Neural cell (in vitro differentiated cells): ENCODE data around the gene MICU1. TPM values are rescaled to one million over a fixed set of nuclear protein-coding genes. Genes with fewer than 3 reads are reported as not detected.
A peak's percentile ranks its signal among the peaks of the same experiment; 100 is the strongest.

ENCODE experiments used
- H2AFZ ChIP-seq: fragments of 200-600, 300-800 bp; sonication (generic), shearing (Covaris generic); 2 replicates; pipeline ENCODE4 v1.6.0; 2014; ENCODE audit warnings: low read depth, mild to moderate bottlenecking, antibody characterized with exemption, low read length, moderate library complexity
- H3F3A ChIP-seq: fragments of 200-600 bp; shearing (Covaris generic); 2 replicates; pipeline ENCODE4 v1.6.1; 2016; ENCODE audit warnings: mild to moderate bottlenecking, moderate library complexity, mixed read lengths, antibody characterized with exemption, low read length; ENCODE audit not compliant: insufficient read depth, poor library complexity, severe bottlenecking
- H3K27ac ChIP-seq: fragments of 200-600, 300-800 bp; sonication (generic), shearing (Covaris generic); 2 replicates; pipeline ENCODE4 v1.5.1; 2014; ENCODE audit warnings: mild to moderate bottlenecking, low read length, moderate library complexity
- H3K27me3 ChIP-seq: fragments of 300-800, 200-600 bp; sonication (generic), shearing (Covaris generic); 2 replicates; pipeline ENCODE4 v1.6.0; 2014; ENCODE audit warnings: mild to moderate bottlenecking, low read depth, low read length, moderate library complexity; ENCODE audit not compliant: insufficient read depth
- H3K36me3 ChIP-seq: fragments of 300-800, 200-600 bp; sonication (generic), shearing (Covaris generic); 2 replicates; pipeline ENCODE4 v1.5.1; 2014; ENCODE audit warnings: mild to moderate bottlenecking, antibody characterized with exemption, low read length, moderate library complexity; ENCODE audit not compliant: insufficient read depth
- H3K4me2 ChIP-seq: fragments of 300-800, 200-600 bp; sonication (generic), shearing (Covaris generic); 2 replicates; pipeline ENCODE4 v1.6.0; 2014; ENCODE audit warnings: mild to moderate bottlenecking, low read length
- H3K4me3 ChIP-seq: fragments of 300-800, 200-600 bp; sonication (generic), shearing (Covaris generic); 2 replicates; pipeline ENCODE4 v1.5.1; 2014; ENCODE audit warnings: mild to moderate bottlenecking, low read length, moderate library complexity
- H3K79me2 ChIP-seq: fragments of 200-600 bp; shearing (Covaris generic); replicated peaks from 2 replicates; pipeline ENCODE4 v1.6.0; 2014; ENCODE audit warnings: mild to moderate bottlenecking, low read length, moderate library complexity; ENCODE audit not compliant: insufficient read depth
- H3K9ac ChIP-seq: fragments of 300-800, 200-600 bp; sonication (generic), shearing (Covaris generic); 2 replicates; pipeline ENCODE4 v1.6.1; 2016; ENCODE audit warnings: mild to moderate bottlenecking, low read length, mixed read lengths
- H3K9me2 ChIP-seq: fragments of 200-600 bp; shearing (Covaris generic); 2 replicates; pipeline ENCODE4 v1.6.1; 2016; ENCODE audit warnings: mild to moderate bottlenecking, low read length, mixed read lengths; ENCODE audit not compliant: insufficient read depth
- H3K9me3 ChIP-seq: fragments of 200-600, 300-800 bp; sonication (generic), shearing (Covaris generic); 2 replicates; pipeline ENCODE4 v1.6.1; 2016; ENCODE audit warnings: mild to moderate bottlenecking, mixed run types, low read length, moderate library complexity, mixed read lengths
- H4K20me1 ChIP-seq: fragments of 200-600 bp; shearing (Covaris generic); 2 replicates; pipeline ENCODE4 v1.6.1; 2016; ENCODE audit warnings: mild to moderate bottlenecking, mixed run types; ENCODE audit not compliant: insufficient read depth
- EP300 ChIP-seq: fragments of 450-650 bp; conservative IDR thresholded peaks from 2 replicates; pipeline ENCODE4 v1.6.1; 2014; ENCODE audit warnings: antibody characterized with exemption, mild to moderate bottlenecking, moderate library complexity; ENCODE audit not compliant: poor library complexity, severe bottlenecking
- EZH2 ChIP-seq: fragments of 200-600, 300-800 bp; shearing (Covaris generic), sonication (generic); IDR thresholded peaks from 2 replicates; pipeline ENCODE4 v1.6.1; 2014; ENCODE audit warnings: antibody characterized with exemption, low read length, borderline replicate concordance, mild to moderate bottlenecking; ENCODE audit not compliant: insufficient read depth, poor library complexity, severe bottlenecking
- MXI1 ChIP-seq: fragments of 450-650 bp; conservative IDR thresholded peaks from 2 replicates; pipeline ENCODE4 v1.6.1; 2014; ENCODE audit warnings: antibody characterized with exemption, mild to moderate bottlenecking; ENCODE audit not compliant: poor library complexity, severe bottlenecking
- POLR2AphosphoS5 ChIP-seq: IDR thresholded peaks from 2 replicates; pipeline ENCODE4 v1.6.1; 2012
- RAD21 ChIP-seq: fragments of 450-650 bp; conservative IDR thresholded peaks from 2 replicates; pipeline ENCODE4 v1.6.1; 2014; ENCODE audit warnings: antibody characterized with exemption, mild to moderate bottlenecking, moderate library complexity
- REST ChIP-seq: IDR thresholded peaks from 2 replicates; pipeline ENCODE4 v1.6.1; 2012; ENCODE audit warnings: borderline replicate concordance
- SMC3 ChIP-seq: fragments of 450-650 bp; conservative IDR thresholded peaks from 2 replicates; pipeline ENCODE4 v1.6.1; 2014; ENCODE audit warnings: antibody characterized with exemption, mild to moderate bottlenecking, moderate library complexity; ENCODE audit not compliant: poor library complexity
- TAF1 ChIP-seq: IDR thresholded peaks from 2 replicates; pipeline ENCODE4 v1.6.1; 2012; ENCODE audit warnings: low read depth
- polyA plus RNA-seq: library from polyadenylated mRNA; depleted of rRNA; stranded (reverse); fragments of >200 nt; gene quantifications from 2 replicates; pipeline ENCODE4 v1.2.3, GENCODE V29; 2014
- TF ChIP-seq, protein P1 (sequence below): fragments of 450-650 bp; IDR thresholded peaks from 2 replicates; pipeline ENCODE4 v1.5.1; 2014; ENCODE audit warnings: antibody characterized with exemption, mild to moderate bottlenecking, moderate library complexity; ENCODE audit not compliant: poor library complexity, severe bottlenecking

Gene MICU1
- polyA plus RNA-seq, 1 donor from 2014 or later: 86.0 TPM

DNA sequence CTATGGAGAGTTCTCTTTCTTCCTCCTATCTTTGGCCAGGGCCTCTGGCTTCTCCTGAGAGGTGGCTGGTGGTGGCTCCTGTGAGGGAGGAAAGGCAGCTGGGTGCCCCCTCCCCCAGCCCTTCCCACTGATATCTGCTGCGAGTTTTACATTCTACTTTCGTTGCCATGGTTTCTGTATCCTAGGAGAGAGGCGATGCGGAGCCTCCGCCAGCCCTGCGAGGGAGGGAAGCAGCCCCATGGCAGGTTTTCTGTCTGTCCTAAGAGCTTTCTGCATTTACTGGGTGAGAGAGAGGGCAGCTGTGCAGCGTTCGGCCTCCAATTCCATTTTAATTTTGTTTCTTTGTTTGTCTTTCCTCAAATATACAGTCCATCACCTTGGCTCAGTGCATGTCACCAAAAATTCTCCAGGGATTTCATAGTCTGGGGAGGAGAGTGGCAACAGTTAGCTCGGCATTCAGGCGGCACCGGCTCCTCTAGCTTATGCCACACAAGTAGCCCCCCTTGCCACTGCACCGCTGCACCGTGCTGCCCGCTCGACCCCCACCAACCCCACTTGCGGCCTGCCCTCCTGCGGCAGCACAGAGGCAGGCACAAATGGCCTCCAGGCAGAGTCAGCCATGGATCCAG, 291.6 kb downstream of the MICU1 start:
- Histone ChIP-seq H3K9me3 (no peaks in the 10 kb centered on the region), H3K27me3 (no peaks in the 10 kb centered on the region), H3K4me3 (peak overlapping the region; percentile 59), H4K20me1 (no peaks in the 10 kb centered on the region), H2AFZ (no peak overlapping the region), H3K79me2 (no peaks in the 10 kb centered on the region), H3K9me2 (no peaks in the 10 kb centered on the region), H3F3A (no peaks in the 10 kb centered on the region), H3K27ac (peak overlapping the region; percentile 98), H3K36me3 (peaks cover 5% of the 10 kb centered on the region), H3K9ac (peak overlapping the region; percentile 79), H3K4me2 (peak overlapping the region; percentile 84)
- TF ChIP-seq POLR2AphosphoS5 (peak; percentile 36), EZH2 (no peak), REST (peak; percentile 84), RAD21 (peak; percentile 56), MXI1 (peak; percentile 86), EP300 (peak; percentile 84), TAF1 (no peak), SMC3 (peak; percentile 63)
- TF ChIP-seq, protein P1, sequence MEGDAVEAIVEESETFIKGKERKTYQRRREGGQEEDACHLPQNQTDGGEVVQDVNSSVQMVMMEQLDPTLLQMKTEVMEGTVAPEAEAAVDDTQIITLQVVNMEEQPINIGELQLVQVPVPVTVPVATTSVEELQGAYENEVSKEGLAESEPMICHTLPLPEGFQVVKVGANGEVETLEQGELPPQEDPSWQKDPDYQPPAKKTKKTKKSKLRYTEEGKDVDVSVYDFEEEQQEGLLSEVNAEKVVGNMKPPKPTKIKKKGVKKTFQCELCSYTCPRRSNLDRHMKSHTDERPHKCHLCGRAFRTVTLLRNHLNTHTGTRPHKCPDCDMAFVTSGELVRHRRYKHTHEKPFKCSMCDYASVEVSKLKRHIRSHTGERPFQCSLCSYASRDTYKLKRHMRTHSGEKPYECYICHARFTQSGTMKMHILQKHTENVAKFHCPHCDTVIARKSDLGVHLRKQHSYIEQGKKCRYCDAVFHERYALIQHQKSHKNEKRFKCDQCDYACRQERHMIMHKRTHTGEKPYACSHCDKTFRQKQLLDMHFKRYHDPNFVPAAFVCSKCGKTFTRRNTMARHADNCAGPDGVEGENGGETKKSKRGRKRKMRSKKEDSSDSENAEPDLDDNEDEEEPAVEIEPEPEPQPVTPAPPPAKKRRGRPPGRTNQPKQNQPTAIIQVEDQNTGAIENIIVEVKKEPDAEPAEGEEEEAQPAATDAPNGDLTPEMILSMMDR: peak; percentile 13

DNA sequence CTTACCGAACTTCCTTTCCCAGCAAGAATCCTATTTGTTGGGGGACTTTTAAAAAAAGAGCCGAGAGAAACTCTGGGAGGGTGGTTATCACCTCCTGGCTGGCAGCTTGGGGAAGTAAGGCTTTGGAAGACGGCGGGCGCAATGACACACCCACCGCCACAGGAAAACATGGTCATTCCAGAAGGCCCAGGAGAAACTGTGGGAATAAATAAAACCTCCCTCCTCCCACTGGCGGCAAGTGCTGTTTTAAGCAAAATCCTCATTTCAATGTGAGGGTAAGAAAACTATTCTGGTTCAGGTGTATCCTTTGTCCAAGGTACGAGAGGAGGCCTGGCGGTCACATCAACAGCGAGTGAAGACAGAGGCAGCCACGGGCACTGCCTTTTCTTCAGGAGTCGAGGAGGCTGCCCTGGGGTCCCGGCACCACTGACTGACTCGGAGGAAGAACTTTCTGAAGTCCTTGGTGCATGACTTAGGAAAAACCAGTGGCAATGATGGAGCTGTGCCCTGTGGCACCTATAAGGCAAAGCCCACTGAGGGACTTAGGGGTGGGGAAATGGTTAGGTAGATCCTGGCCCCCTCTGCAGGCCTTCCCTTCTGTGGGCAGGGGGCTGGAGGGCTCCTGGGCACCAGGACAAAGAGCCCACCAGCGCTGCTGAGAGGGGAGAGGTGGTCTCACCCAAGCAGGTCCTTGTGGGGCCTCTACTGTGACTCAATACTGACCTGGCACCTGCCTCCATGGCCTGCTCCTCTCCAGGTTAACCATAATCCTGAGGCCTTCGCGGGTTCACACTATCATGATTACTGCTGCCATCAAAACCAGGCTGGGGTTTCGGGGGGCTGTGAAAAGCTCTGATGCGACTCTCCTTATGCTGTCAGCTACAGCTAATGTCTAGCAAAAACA, 292.5 kb downstream of the MICU1 start:
- peak overlapping the region; percentile 48 for H3K4me2 ChIP-seq
- TF ChIP-seq POLR2AphosphoS5 (no peak), RAD21 (no peak)
- TF ChIP-seq, protein P1: no peak
- peak overlapping the region; percentile 98 for H3K27ac ChIP-seq
- no peaks in the 10 kb centered on the region for H3K9me3 ChIP-seq
- no peaks in the 10 kb centered on the region for H4K20me1 ChIP-seq
- H3K9me2 ChIP-seq: no peaks in the 10 kb centered on the region
- H3K4me3 ChIP-seq: peak overlapping the region; percentile 40
- no peaks in the 10 kb centered on the region for H3F3A ChIP-seq
- peak overlapping the region; percentile 79 for H3K9ac ChIP-seq
- peaks cover 5% of the 10 kb centered on the region for H3K36me3 ChIP-seq
- H2AFZ ChIP-seq: no peak overlapping the region
- H3K79me2 ChIP-seq: no peaks in the 10 kb centered on the region
- no peaks in the 10 kb centered on the region for H3K27me3 ChIP-seq
